Smooth muscle cell (in vitro differentiated cells): ENCODE data around the gene ACTA2. TPM values are rescaled to one million over a fixed set of nuclear protein-coding genes. Genes with fewer than 3 reads are reported as not detected.

Experiments
- DNase-seq: peaks from one replicate; lab custom pipeline; 2025; ENCODE audit not compliant: unreplicated experiment; lab: John Stamatoyannopoulos, UW
- H2AFZ ChIP-seq: fragments of 200-600 bp; sonication (generic); 2 replicates; pipeline ENCODE4 v1.6.0; 2016; ENCODE audit warnings: antibody characterized with exemption, low read depth, mild to moderate bottlenecking
- H3F3A ChIP-seq: fragments of 200-600 bp; sonication (generic); 2 replicates; pipeline ENCODE4 v1.6.0; 2017; ENCODE audit warnings: antibody characterized with exemption, low read depth
- H3K27ac ChIP-seq: fragments of 200-600 bp; sonication (generic); 2 replicates; pipeline ENCODE4 v1.5.1; 2016; ENCODE audit warnings: low read depth, mild to moderate bottlenecking
- H3K27me3 ChIP-seq: fragments of 200-600 bp; sonication (generic); 2 replicates; pipeline ENCODE4 v1.6.1; 2016; ENCODE audit warnings: low read depth, mild to moderate bottlenecking
- H3K36me3 ChIP-seq: fragments of 200-600 bp; sonication (generic); 2 replicates; pipeline ENCODE4 v1.5.1; 2016; ENCODE audit warnings: low read depth
- H3K4me1 ChIP-seq: fragments of 200-600 bp; sonication (generic); 2 replicates; pipeline ENCODE4 v1.5.1; 2016; ENCODE audit warnings: low read depth
- H3K4me2 ChIP-seq: fragments of 200-600 bp; sonication (generic); 2 replicates; pipeline ENCODE4 v1.6.0; 2016; ENCODE audit warnings: mild to moderate bottlenecking
- H3K4me3 ChIP-seq: fragments of 200-600 bp; sonication (generic); 2 replicates; pipeline ENCODE4 v1.5.1; 2016; ENCODE audit warnings: mild to moderate bottlenecking
- H3K79me2 ChIP-seq: fragments of 200-600 bp; sonication (generic); 2 replicates; pipeline ENCODE4 v1.6.0; 2016; ENCODE audit warnings: low read depth, mild to moderate bottlenecking
- H3K9ac ChIP-seq: fragments of 200-600 bp; sonication (generic); 2 replicates; pipeline ENCODE4 v1.6.0; 2016; ENCODE audit warnings: low read depth
- H3K9me3 ChIP-seq: fragments of 200-600 bp; sonication (generic); replicated peaks from 2 replicates; pipeline ENCODE4 v1.5.1; 2016; ENCODE audit warnings: low read depth
- H4K20me1 ChIP-seq: fragments of 200-600 bp; sonication (generic); 2 replicates; pipeline ENCODE4 v1.6.0; 2016; ENCODE audit warnings: low read depth
- WGBS: methylation state at CpG from one replicate; pipeline ENCODE4 v1.1.7; 2016; ENCODE audit warnings: low lambda C conversion rate; 5-methylcytosine and 5-hydroxymethylcytosine counted together
- polyA plus RNA-seq: library from polyadenylated mRNA; unstranded; fragments of >200 nt; fragmentation: Nextera tagmentation; extraction: Ambion mirVana; gene quantifications from 2 replicates; pipeline ENCODE4 v1.2.1, GENCODE V29; 2016
- total RNA-seq: library from RNA; depleted of rRNA; stranded (reverse); fragments of >200 nt; gene quantifications from 2 replicates; pipeline ENCODE4 v1.2.3, GENCODE V29; 2014
- TF ChIP-seq, protein P1 (sequence below): fragments of 200-600 bp; sonication (generic); IDR thresholded peaks from 2 replicates; pipeline ENCODE4 v1.5.1; 2017; ENCODE audit warnings: borderline replicate concordance, mild to moderate bottlenecking, antibody characterized with exemption; ENCODE audit not compliant: insufficient read depth, poor library complexity, severe bottlenecking

ACTA2 gene
- total and polyA plus RNA-seq, 2 experiments from 2014 or later = 2,305 to 4,814 TPM

DNA sequence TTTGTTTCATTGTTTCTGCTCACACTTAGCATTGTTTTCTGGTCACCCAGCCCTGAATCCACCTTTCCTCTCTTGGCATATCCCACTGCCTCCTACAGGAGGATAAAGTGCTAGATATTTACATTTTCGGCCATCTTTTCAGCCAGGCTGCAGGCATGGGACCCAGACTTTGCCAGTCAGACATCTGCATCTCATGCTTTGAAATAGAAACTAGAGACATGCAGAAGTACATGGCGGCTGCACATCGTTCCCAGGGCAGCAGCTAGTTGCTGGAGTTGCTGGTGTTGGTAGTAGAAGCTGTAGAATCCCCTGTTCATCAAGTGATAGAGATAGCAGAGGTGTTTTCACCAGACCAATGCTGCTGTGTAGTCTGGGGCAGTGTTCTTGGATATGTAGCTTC lies 53.8 kb downstream of the ACTA2 start:
- H2AFZ ChIP-seq = no peak overlapping the region
- H3K27me3 ChIP-seq = peaks cover 13% of the 10 kb centered on the region
- H3K9me3 ChIP-seq = no peaks in the 10 kb centered on the region
- TF ChIP-seq, protein P1, sequence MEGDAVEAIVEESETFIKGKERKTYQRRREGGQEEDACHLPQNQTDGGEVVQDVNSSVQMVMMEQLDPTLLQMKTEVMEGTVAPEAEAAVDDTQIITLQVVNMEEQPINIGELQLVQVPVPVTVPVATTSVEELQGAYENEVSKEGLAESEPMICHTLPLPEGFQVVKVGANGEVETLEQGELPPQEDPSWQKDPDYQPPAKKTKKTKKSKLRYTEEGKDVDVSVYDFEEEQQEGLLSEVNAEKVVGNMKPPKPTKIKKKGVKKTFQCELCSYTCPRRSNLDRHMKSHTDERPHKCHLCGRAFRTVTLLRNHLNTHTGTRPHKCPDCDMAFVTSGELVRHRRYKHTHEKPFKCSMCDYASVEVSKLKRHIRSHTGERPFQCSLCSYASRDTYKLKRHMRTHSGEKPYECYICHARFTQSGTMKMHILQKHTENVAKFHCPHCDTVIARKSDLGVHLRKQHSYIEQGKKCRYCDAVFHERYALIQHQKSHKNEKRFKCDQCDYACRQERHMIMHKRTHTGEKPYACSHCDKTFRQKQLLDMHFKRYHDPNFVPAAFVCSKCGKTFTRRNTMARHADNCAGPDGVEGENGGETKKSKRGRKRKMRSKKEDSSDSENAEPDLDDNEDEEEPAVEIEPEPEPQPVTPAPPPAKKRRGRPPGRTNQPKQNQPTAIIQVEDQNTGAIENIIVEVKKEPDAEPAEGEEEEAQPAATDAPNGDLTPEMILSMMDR = no peak
- no peak overlapping the region for H3K27ac ChIP-seq
- H4K20me1 ChIP-seq = no peaks in the 10 kb centered on the region
- H3K9ac ChIP-seq = no peak overlapping the region
- H3F3A ChIP-seq = no peaks in the 10 kb centered on the region
- no peaks in the 10 kb centered on the region for H3K36me3 ChIP-seq
- H3K4me1 ChIP-seq = no peaks in the 10 kb centered on the region
- H3K79me2 ChIP-seq = no peaks in the 10 kb centered on the region
- WGBS = 94% methylated on average over 3 of the region's 3 CpGs
- DNase-seq = no peak
- H3K4me3 ChIP-seq = no peak overlapping the region
- no peak overlapping the region for H3K4me2 ChIP-seq

DNA sequence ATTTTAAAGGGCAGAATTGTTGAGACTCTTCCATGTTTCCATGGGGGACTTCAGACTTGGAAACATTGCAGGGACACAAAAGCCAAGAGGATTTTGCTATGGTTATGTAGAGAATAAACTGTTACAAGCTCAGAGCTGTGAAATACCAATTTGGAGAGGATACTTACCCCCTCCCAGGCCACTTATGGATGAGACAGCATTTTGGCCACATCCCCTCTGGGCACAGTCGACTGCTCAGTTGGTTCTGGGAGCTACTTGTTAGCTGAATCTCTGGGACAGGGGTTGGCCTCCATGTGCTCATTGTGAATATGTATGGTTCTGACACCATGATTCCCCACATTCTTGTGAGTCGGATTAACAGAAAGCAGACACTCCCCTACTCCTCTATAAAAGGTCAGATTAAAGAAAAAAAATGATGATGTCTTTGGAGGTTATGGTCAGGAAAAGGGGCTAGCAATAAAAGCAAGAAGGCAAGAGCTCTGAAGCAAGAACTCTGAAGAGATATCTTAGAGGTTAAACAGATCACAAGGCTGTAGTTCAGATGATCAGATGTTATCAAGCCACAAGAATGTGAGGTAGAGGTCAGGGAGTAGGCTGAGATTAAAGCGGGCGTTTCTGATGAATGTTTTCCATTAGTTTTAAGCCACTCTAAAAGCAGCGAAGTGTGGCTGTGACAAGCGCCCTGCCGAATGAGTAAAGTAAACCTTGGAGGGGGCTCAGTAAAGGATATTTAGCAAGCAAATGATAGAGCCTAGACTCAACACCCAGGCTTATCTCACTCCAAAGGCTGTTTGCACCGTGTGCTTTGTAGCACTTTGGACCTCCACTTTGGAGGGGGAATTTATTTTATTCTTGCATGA lies 55.3 kb downstream of the ACTA2 start:
- Histone ChIP-seq H3F3A (no peaks in the 10 kb centered on the region), H3K27me3 (peaks cover 13% of the 10 kb centered on the region), H3K9me3 (no peaks in the 10 kb centered on the region), H3K36me3 (no peaks in the 10 kb centered on the region), H3K4me3 (no peak overlapping the region), H3K4me2 (peak overlapping the region; percentile 4), H4K20me1 (no peaks in the 10 kb centered on the region), H3K4me1 (no peaks in the 10 kb centered on the region), H2AFZ (no peak overlapping the region), H3K27ac (no peak overlapping the region), H3K9ac (no peak overlapping the region), H3K79me2 (no peaks in the 10 kb centered on the region)
- TF ChIP-seq, protein P1 = no peak
- WGBS = 13% methylated on average over 8 of the region's 8 CpGs
- DNase-seq = no peak

DNA sequence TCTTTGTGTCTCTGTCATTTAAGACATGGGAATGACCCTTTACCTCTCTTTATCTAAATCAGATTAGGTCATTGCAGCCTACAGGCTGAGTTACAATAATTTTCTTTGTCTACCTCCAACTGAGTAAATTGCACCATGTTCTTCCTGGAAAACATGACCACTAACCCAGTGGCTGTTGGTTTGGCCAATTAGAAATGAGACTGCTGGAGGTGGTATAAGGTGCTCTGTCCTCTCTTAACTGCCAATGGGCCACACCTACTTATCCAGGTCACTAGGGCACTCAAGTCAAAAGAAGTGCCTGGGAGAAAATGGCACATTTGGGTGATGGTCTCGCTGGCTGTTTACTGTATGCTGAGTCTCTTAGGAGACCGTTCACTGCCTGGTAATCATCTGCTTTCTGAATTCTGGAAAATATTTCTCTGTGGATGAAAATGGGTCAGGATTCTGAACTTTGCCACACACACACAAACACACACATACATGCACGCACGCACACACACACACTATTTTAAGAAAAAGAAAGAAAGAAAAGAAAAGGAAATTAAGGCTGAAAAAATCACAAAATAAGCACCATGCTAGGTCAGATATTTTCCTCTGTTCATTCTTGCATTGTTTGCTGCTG lies 56.1 kb downstream of the ACTA2 start:
- WGBS = 86% methylated on average over 4 of the region's 4 CpGs
- no peak for DNase-seq
- Histone ChIP-seq H3K27ac (no peak overlapping the region), H3K79me2 (no peaks in the 10 kb centered on the region), H3K9me3 (no peaks in the 10 kb centered on the region), H3K27me3 (peaks cover 17% of the 10 kb centered on the region), H3K4me2 (no peak overlapping the region), H3K4me1 (no peaks in the 10 kb centered on the region), H3F3A (no peaks in the 10 kb centered on the region), H4K20me1 (no peaks in the 10 kb centered on the region), H3K4me3 (no peak overlapping the region), H2AFZ (no peak overlapping the region), H3K9ac (no peak overlapping the region), H3K36me3 (no peaks in the 10 kb centered on the region)
- TF ChIP-seq, protein P1 = no peak
